HepG2 (cell line): ENCODE measurements around the gene CES3. TPM values are rescaled to one million over a fixed set of nuclear protein-coding genes. Genes with fewer than 3 reads are reported as not detected.
A peak's percentile ranks its signal among the peaks of the same experiment; 100 is the strongest.

ENCODE experiments used
- CEBPG ChIP-seq: IDR thresholded peaks from 2 replicates; pipeline ENCODE4 v1.6.1; 2016
- HDAC6 ChIP-seq: fragments of 200-600 bp; sonication (generic); IDR thresholded peaks from 2 replicates; pipeline ENCODE4 v1.7.0; 2017; ENCODE audit warnings: mild to moderate bottlenecking, antibody characterized with exemption, low read length, low read depth
- HMG20A ChIP-seq: IDR thresholded peaks from 2 replicates; pipeline ENCODE4 v1.6.1; 2016; ENCODE audit warnings: borderline replicate concordance
- HNRNPL ChIP-seq: fragments of 200-400 bp; formaldehyde crosslinking; IDR thresholded peaks from 2 replicates; pipeline ENCODE4 v1.6.1; 2017; ENCODE audit warnings: mild to moderate bottlenecking, low read depth, low read length
- HOMEZ ChIP-seq: IDR thresholded peaks from 2 replicates; pipeline ENCODE4 v1.6.1; 2016; ENCODE audit warnings: low read depth
- ISL2 ChIP-seq: sonication (generic); formaldehyde crosslinking; IDR thresholded peaks from 2 replicates; pipeline ENCODE4 v1.5.0; 2020; ENCODE audit warnings: missing genetic modification reagents
- MBNL3 ChIP-seq: fragments of 250-450 bp; sonication (Bioruptor Pico); conservative IDR thresholded peaks from 2 replicates; pipeline ENCODE4 v1.8.0; 2022; ENCODE audit warnings: mild to moderate bottlenecking, inconsistent platforms
- NFIB ChIP-seq: sonication (generic); formaldehyde crosslinking; IDR thresholded peaks from 2 replicates; pipeline ENCODE4 v1.9.0; 2021; ENCODE audit warnings: missing genetic modification reagents, mild to moderate bottlenecking, borderline replicate concordance
- PHF20 ChIP-seq: sonication (generic); formaldehyde crosslinking; IDR thresholded peaks from 2 replicates; pipeline ENCODE4 v1.5.0; 2020; ENCODE audit warnings: mild to moderate bottlenecking, missing genetic modification reagents
- POLR2G ChIP-seq: fragments of 200-400 bp; formaldehyde crosslinking; IDR thresholded peaks from 2 replicates; pipeline ENCODE4 v1.6.1; 2018; ENCODE audit warnings: mild to moderate bottlenecking, low read depth, low read length, moderate library complexity
- SMAD9 ChIP-seq: sonication (generic); formaldehyde crosslinking; IDR thresholded peaks from 2 replicates; pipeline ENCODE4 v1.5.1; 2020; ENCODE audit warnings: mild to moderate bottlenecking, missing genetic modification reagents
- SOX13 ChIP-seq, 3 experiments: fragments of 450-650 bp in 1 of 3; sonication (generic) in 1 of 3; formaldehyde crosslinking in 1 of 3; IDR thresholded peaks in 2 of 3; conservative IDR thresholded peaks in 1 of 3; 2 replicates each; pipeline versions ENCODE4 v1.5.0 to v1.6.1; 2016 to 2020; ENCODE audit warnings: antibody characterized with exemption in 1 of 3, mild to moderate bottlenecking in 1 of 3, missing compliant biosample characterization in 1 of 3, missing genetic modification reagents in 1 of 3, moderate library complexity in 1 of 3
- ZNF230 ChIP-seq: sonication (generic); formaldehyde crosslinking; IDR thresholded peaks from 2 replicates; pipeline ENCODE4 v1.4.0; 2020; ENCODE audit warnings: mild to moderate bottlenecking, missing genetic modification reagents
- ZNF24 ChIP-seq: fragments of 450-650 bp; IDR thresholded peaks from 2 replicates; pipeline ENCODE4 v1.6.1; 2017; ENCODE audit warnings: antibody characterized with exemption, mild to moderate bottlenecking
- ZNF280D ChIP-seq: sonication (generic); formaldehyde crosslinking; IDR thresholded peaks from 2 replicates; pipeline ENCODE4 v1.5.1; 2020; ENCODE audit warnings: mild to moderate bottlenecking, missing genetic modification reagents
- ZNF546 ChIP-seq: sonication (generic); formaldehyde crosslinking; conservative IDR thresholded peaks from 2 replicates; pipeline ENCODE4 v1.8.1; 2023; ENCODE audit warnings: mild to moderate bottlenecking, missing genetic modification reagents
- ZNF570 ChIP-seq: sonication (generic); formaldehyde crosslinking; IDR thresholded peaks from 2 replicates; pipeline ENCODE4 v1.4.0; 2020; ENCODE audit warnings: mild to moderate bottlenecking, missing genetic modification reagents, borderline replicate concordance
- ZNF839 ChIP-seq: sonication (generic); formaldehyde crosslinking; IDR thresholded peaks from 2 replicates; pipeline ENCODE4 v1.4.0; 2020; ENCODE audit warnings: missing genetic modification reagents, mild to moderate bottlenecking, borderline replicate concordance
- ZSCAN25 ChIP-seq: sonication (generic); formaldehyde crosslinking; IDR thresholded peaks from 2 replicates; pipeline ENCODE4 v1.8.0; 2022; ENCODE audit warnings: mild to moderate bottlenecking, missing genetic modification reagents
- ZSCAN29 ChIP-seq: sonication (generic); formaldehyde crosslinking; conservative IDR thresholded peaks from 2 replicates; pipeline ENCODE4 v1.4.0; 2020; ENCODE audit warnings: mild to moderate bottlenecking, missing genetic modification reagents
- polyA plus RNA-seq, 8 experiments: library from polyadenylated mRNA; depleted of rRNA in 3 of 8; stranded (reverse) in 7 of 8; unstranded in 1 of 8; fragments of >200 nt; fragmentation: Illumina TruSeq in 4 of 8; extraction: Trizol in 4 of 8; gene quantifications; 2 replicates each; pipeline versions ENCODE4 v1.2.1 to v1.2.3, GENCODE V29; 2011 to 2016; ENCODE audit warnings: low read depth in 4 of 8, missing spikeins in 1 of 8, mixed read lengths in 1 of 8; ENCODE audit not compliant: insufficient read depth in 1 of 8
- total RNA-seq, 5 experiments: library from RNA; depleted of rRNA; stranded (reverse); fragments of >200 nt; fragmentation: Illumina TruSeq; extraction: Trizol; gene quantifications; 2 replicates each; pipeline ENCODE4 v1.2.3, GENCODE V29; 2016; ENCODE audit warnings: low read depth in 1 of 5
- TF ChIP-seq, protein P1 (sequence below): sonication (generic); formaldehyde crosslinking; IDR thresholded peaks from 2 replicates; pipeline ENCODE4 v1.8.0; 2022; ENCODE audit warnings: mild to moderate bottlenecking, missing genetic modification reagents
- TF ChIP-seq, protein P2 (sequence below): sonication (generic); formaldehyde crosslinking; conservative IDR thresholded peaks from 2 replicates; pipeline ENCODE4 v1.4.0; 2020; ENCODE audit warnings: missing genetic modification reagents

CES3 gene
- total and polyA plus RNA-seq, 2 of the 13 experiments (the other 11 are each of a cell fraction or from before 2014, with no cell fraction given): 6.6 to 17.4 TPM

GRCh38 chr16:66977341-66978113 lies 16.5 kb downstream of the CES3 start (continued):
- no peak for TF ChIP-seq MBNL3 (CRISPR knock-in tag)
- TF ChIP-seq ISL2 (CRISPR knock-in tag): peak; percentile 28; the same call in 1 of the 2 replicates
- TF ChIP-seq ZNF839: no peak
- TF ChIP-seq ZSCAN29 (CRISPR knock-in tag): peak; percentile 83
- TF ChIP-seq, protein P1, sequence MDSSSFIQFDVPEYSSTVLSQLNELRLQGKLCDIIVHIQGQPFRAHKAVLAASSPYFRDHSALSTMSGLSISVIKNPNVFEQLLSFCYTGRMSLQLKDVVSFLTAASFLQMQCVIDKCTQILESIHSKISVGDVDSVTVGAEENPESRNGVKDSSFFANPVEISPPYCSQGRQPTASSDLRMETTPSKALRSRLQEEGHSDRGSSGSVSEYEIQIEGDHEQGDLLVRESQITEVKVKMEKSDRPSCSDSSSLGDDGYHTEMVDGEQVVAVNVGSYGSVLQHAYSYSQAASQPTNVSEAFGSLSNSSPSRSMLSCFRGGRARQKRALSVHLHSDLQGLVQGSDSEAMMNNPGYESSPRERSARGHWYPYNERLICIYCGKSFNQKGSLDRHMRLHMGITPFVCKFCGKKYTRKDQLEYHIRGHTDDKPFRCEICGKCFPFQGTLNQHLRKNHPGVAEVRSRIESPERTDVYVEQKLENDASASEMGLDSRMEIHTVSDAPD (CRISPR knock-in tag): no peak
- no peak for TF ChIP-seq ZNF280D (CRISPR knock-in tag)
- peak; percentile 78 for TF ChIP-seq ZNF230
- TF ChIP-seq ZNF570 (CRISPR knock-in tag): no peak
- peak; percentile 60; the same call in 1 of the 2 replicates for TF ChIP-seq HOMEZ
- no peak for TF ChIP-seq POLR2G
- no peak for TF ChIP-seq ZNF24
- TF ChIP-seq HMG20A (CRISPR knock-in tag): no peak
- peak; percentile 78 for TF ChIP-seq ZSCAN25 (CRISPR knock-in tag)
- TF ChIP-seq HNRNPL: no peak
- TF ChIP-seq, protein P2, sequence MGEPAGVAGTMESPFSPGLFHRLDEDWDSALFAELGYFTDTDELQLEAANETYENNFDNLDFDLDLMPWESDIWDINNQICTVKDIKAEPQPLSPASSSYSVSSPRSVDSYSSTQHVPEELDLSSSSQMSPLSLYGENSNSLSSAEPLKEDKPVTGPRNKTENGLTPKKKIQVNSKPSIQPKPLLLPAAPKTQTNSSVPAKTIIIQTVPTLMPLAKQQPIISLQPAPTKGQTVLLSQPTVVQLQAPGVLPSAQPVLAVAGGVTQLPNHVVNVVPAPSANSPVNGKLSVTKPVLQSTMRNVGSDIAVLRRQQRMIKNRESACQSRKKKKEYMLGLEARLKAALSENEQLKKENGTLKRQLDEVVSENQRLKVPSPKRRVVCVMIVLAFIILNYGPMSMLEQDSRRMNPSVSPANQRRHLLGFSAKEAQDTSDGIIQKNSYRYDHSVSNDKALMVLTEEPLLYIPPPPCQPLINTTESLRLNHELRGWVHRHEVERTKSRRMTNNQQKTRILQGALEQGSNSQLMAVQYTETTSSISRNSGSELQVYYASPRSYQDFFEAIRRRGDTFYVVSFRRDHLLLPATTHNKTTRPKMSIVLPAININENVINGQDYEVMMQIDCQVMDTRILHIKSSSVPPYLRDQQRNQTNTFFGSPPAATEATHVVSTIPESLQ (CRISPR knock-in tag): 0 out of 2 replicates have a peak, but pooled peaks have one; percentile 91
- no peak for TF ChIP-seq ZNF546 (CRISPR knock-in tag)
- no peak for TF ChIP-seq HDAC6
- no peak for TF ChIP-seq NFIB (CRISPR knock-in tag)
- peak; percentile 84 for TF ChIP-seq SMAD9 (CRISPR knock-in tag)
- TF ChIP-seq CEBPG (CRISPR knock-in tag): peak; percentile 65
- TF ChIP-seq SOX13 (IDR thresholded peaks at IDR 0.05): 0 out of 2 replicates have a peak, but pooled peaks have one; percentile 13
- TF ChIP-seq SOX13 (CRISPR knock-in tag; conservative IDR thresholded peaks at IDR 0.05 in 1 of 2, IDR thresholded peaks at IDR 0.05 in 1 of 2): no peak; a peak in 1 of 4 replicates
- peak; percentile 62; the same call in 1 of the 2 replicates for TF ChIP-seq PHF20 (CRISPR knock-in tag)
